ENCODE data around the gene TLL1. TPM values are rescaled to one million over a fixed set of nuclear protein-coding genes. Genes with fewer than 3 reads are reported as not detected.

TLL1 gene
- total and polyA plus RNA-seq, 4 donors: 0.04 to 0.25 (median 0.05) TPM; not detected in 1

GRCh38 chr4:166140951-166141350 lies 267.9 kb downstream of the TLL1 start:
- Histone ChIP-seq H3K36me3 (ENCODE audit: control insufficient read depth in 4 of 4, insufficient read depth in 3 of 4, low read depth in 1 of 4, low read length in 3 of 4) (no peaks in the 10 kb centered on the region), H3K9ac (ENCODE audit: low read depth in 1 of 2, low read length in 2 of 2) (no peak overlapping the region), H3K4me3 (ENCODE audit: low read depth in 1 of 3, low read length in 3 of 3) (no peak overlapping the region), H3K27ac (ENCODE audit: low read depth in 1 of 2, low read length in 2 of 2) (no peak overlapping the region), H3K4me1 (ENCODE audit: control insufficient read depth in 4 of 4, insufficient read depth in 4 of 4, low read length in 3 of 4) (no peaks in the 10 kb centered on the region), H3K9me3 (ENCODE audit: control insufficient read depth in 4 of 4, low read length in 3 of 4) (peaks cover 0 to 3% (median 0%) of the 10 kb centered on the region in 4 donors), H3K27me3 (ENCODE audit: control insufficient read depth in 4 of 4, insufficient read depth in 4 of 4, low read length in 3 of 4) (peaks cover 0 to 6% (median 0%) of the 10 kb centered on the region in 4 donors)
- TF ChIP-seq REST (IDR thresholded peaks at IDR 0.05) (no peak), FOXA1 (IDR thresholded peaks at IDR 0.05) (no peak), HNF4G (IDR thresholded peaks at IDR 0.05) (no peak), ZBTB33 (IDR thresholded peaks at IDR 0.05) (no peak), GABPA (IDR thresholded peaks at IDR 0.05 in 1 of 2, conservative IDR thresholded peaks at IDR 0.05 in 1 of 2) (no peak), NR2F2 (IDR thresholded peaks at IDR 0.05) (no peak), RAD21 (IDR thresholded peaks at IDR 0.05) (no peak), HNF4A (conservative IDR thresholded peaks at IDR 0.05) (no peak), SP1 (IDR thresholded peaks at IDR 0.05) (no peak), YY1 (IDR thresholded peaks at IDR 0.05) (no peak)
- 73% methylated on average over 6 of the region's 6 CpGs for WGBS
- no peak for DNase-seq (ENCODE audit: low spot score)

GRCh38 chr4:166143227-166143626 lies 270.2 kb downstream of the TLL1 start:
- Histone ChIP-seq H3K4me3 (ENCODE audit: low read depth in 1 of 3, low read length in 3 of 3) (no peak overlapping the region), H3K9me3 (ENCODE audit: control insufficient read depth in 4 of 4, low read length in 3 of 4) (peaks cover 0 to 3% (median 0%) of the 10 kb centered on the region in 4 donors), H3K36me3 (ENCODE audit: control insufficient read depth in 4 of 4, insufficient read depth in 3 of 4, low read depth in 1 of 4, low read length in 3 of 4) (no peaks in the 10 kb centered on the region), H3K4me1 (ENCODE audit: control insufficient read depth in 4 of 4, insufficient read depth in 4 of 4, low read length in 3 of 4) (no peaks in the 10 kb centered on the region), H3K27me3 (ENCODE audit: control insufficient read depth in 4 of 4, insufficient read depth in 4 of 4, low read length in 3 of 4) (peaks cover 0 to 6% (median 0%) of the 10 kb centered on the region in 4 donors), H3K27ac (ENCODE audit: low read depth in 1 of 2, low read length in 2 of 2) (no peak overlapping the region), H3K9ac (ENCODE audit: low read depth in 1 of 2, low read length in 2 of 2) (no peak overlapping the region)
- no peak for TF ChIP-seq YY1 (IDR thresholded peaks at IDR 0.05)
- no peak for TF ChIP-seq TAF1 (conservative IDR thresholded peaks at IDR 0.05)
- TF ChIP-seq REST (IDR thresholded peaks at IDR 0.05): no peak
- no peak for DNase-seq (ENCODE audit: low spot score)
- WGBS: 81% methylated on average over 6 of the region's 6 CpGs
